ENCODE measurements around the gene BAG2. TPM values are rescaled to one million over a fixed set of nuclear protein-coding genes. Genes with fewer than 3 reads are reported as not detected.

Gene BAG2
- polyA plus RNA-seq, 4 donors: 6.1 to 7.8 (median 6.9) TPM

GRCh38 chr6:57173886-57174510 is 1.9 kb downstream of the BAG2 start:
- DNase-seq (ENCODE audit: low read depth in 4 of 4, low spot score in 3 of 4): no peak

GRCh38 chr6:57174511-57174907 is 2.4 kb downstream of the BAG2 start:
- DNase-seq (ENCODE audit: low read depth in 4 of 4, low spot score in 3 of 4): no peak

- DNase-seq (ENCODE audit: low read depth in 4 of 4, low spot score in 3 of 4): no peak
Observed at GRCh38 chr6:57177545-57178265, 5.6 kb downstream of the BAG2 start.

- DNase-seq (ENCODE audit: low read depth in 4 of 4, low spot score in 3 of 4): no peak
Observed at GRCh38 chr6:57180596-57180995, 8.5 kb downstream of the BAG2 start.

- DNase-seq (ENCODE audit: low read depth in 4 of 4, low spot score in 3 of 4): no peak
Observed at GRCh38 chr6:57182017-57182432, 9.9 kb downstream of the BAG2 start.

GRCh38 chr6:57183336-57183735 is 11.2 kb downstream of the BAG2 start:
- no peak for DNase-seq (ENCODE audit: low read depth in 4 of 4, low spot score in 3 of 4)

GRCh38 chr6:57190140-57190539 is 18.0 kb downstream of the BAG2 start:
- DNase-seq (ENCODE audit: low read depth in 4 of 4, low spot score in 3 of 4): no peak

- DNase-seq (ENCODE audit: low read depth in 4 of 4, low spot score in 3 of 4): no peak
Observed at GRCh38 chr6:57193177-57193576, 21.1 kb downstream of the BAG2 start.

GRCh38 chr6:57195457-57195856 is 23.3 kb downstream of the BAG2 start:
- DNase-seq (ENCODE audit: low read depth in 4 of 4, low spot score in 3 of 4): no peak

- DNase-seq (ENCODE audit: low read depth in 4 of 4, low spot score in 3 of 4): no peak
Observed at GRCh38 chr6:57198926-57199636, 27.0 kb downstream of the BAG2 start.

- no peak for DNase-seq (ENCODE audit: low read depth in 4 of 4, low spot score in 3 of 4)
Observed at GRCh38 chr6:57201718-57202117, 29.6 kb downstream of the BAG2 start.

- no peak for DNase-seq (ENCODE audit: low read depth in 4 of 4, low spot score in 3 of 4)
Observed at GRCh38 chr6:57205550-57206328, 33.6 kb downstream of the BAG2 start.

GRCh38 chr6:57207141-57207540 is 35.0 kb downstream of the BAG2 start:
- DNase-seq (ENCODE audit: low read depth in 4 of 4, low spot score in 3 of 4): no peak

GRCh38 chr6:57207872-57208271 is 35.7 kb downstream of the BAG2 start:
- DNase-seq (ENCODE audit: low read depth in 4 of 4, low spot score in 3 of 4): no peak

GRCh38 chr6:57209030-57209429 is 36.9 kb downstream of the BAG2 start:
- DNase-seq (ENCODE audit: low read depth in 4 of 4, low spot score in 3 of 4): no peak

- DNase-seq (ENCODE audit: low read depth in 4 of 4, low spot score in 3 of 4): no peak
Observed at GRCh38 chr6:57210060-57210459, 37.9 kb downstream of the BAG2 start.

- no peak for DNase-seq (ENCODE audit: low read depth in 4 of 4, low spot score in 3 of 4)
Observed at GRCh38 chr6:57215260-57215659, 43.1 kb downstream of the BAG2 start.

- no peak for DNase-seq (ENCODE audit: low read depth in 4 of 4, low spot score in 3 of 4)
Observed at GRCh38 chr6:57216235-57217101, 44.3 kb downstream of the BAG2 start.

- DNase-seq (ENCODE audit: low read depth in 4 of 4, low spot score in 3 of 4): no peak
Observed at GRCh38 chr6:57217270-57217669, 45.1 kb downstream of the BAG2 start.

GRCh38 chr6:57220083-57220703 is 48.1 kb downstream of the BAG2 start:
- no peak for DNase-seq (ENCODE audit: low read depth in 4 of 4, low spot score in 3 of 4)

Data from right renal pelvis (tissue), 4 donors.